Uterus (tissue), 4 donors: ENCODE results near the gene TMEM178B. TPM values are rescaled to one million over a fixed set of nuclear protein-coding genes. Genes with fewer than 3 reads are reported as not detected.
"Not testable (repeated sequence)": the region's sequence is repeated elsewhere in the genome, so short reads cannot be mapped to it uniquely, and the experiment has no call there.

Source experiments
- DNase-seq, 2 donors: peaks; one replicate each; pipeline ENCODE4 v3.0.0-alpha.2; 2019 to 2020
- H3K27ac ChIP-seq, 2 donors: fragments of 200-600 bp; sonication (generic); 1 replicate in 1 of 2; 2 replicates in 1 of 2; pipeline ENCODE4 v1.5.1; 2016 to 2018
- H3K27me3 ChIP-seq, 2 donors: fragments of 200-600 bp; sonication (generic); one replicate each; pipeline ENCODE4 v1.5.1; 2018 to 2019; ENCODE audit warnings: control low read depth in 1 of 2
- H3K36me3 ChIP-seq, 2 donors: fragments of 200-600 bp; sonication (generic); one replicate each; pipeline ENCODE4 v1.5.1; 2019; ENCODE audit warnings: control low read depth in 1 of 2
- H3K4me1 ChIP-seq, 2 donors: fragments of 200-600 bp; sonication (generic); one replicate each; pipeline ENCODE4 v1.5.1; 2018 to 2019; ENCODE audit warnings: control low read depth in 1 of 2
- H3K4me3 ChIP-seq, 2 donors: fragments of 200-600 bp; sonication (generic); 1 replicate in 1 of 2; 2 replicates in 1 of 2; pipeline ENCODE4 v1.5.1; 2018 to 2019; ENCODE audit warnings: mild to moderate bottlenecking in 1 of 2
- H3K9me3 ChIP-seq, 2 donors: fragments of 200-600 bp; sonication (generic); one replicate each; pipeline ENCODE4 v1.5.1; 2019; ENCODE audit warnings: control low read depth in 1 of 2
- CTCF ChIP-seq, 4 experiments: fragments of 200-600 bp in 2 of 4; fragments of 450-650 bp in 2 of 4; sonication (generic) in 2 of 4; IDR thresholded peaks; one replicate each; pipeline ENCODE4 v1.5.1; 2016 to 2019; ENCODE audit warnings: antibody characterized with exemption in 4 of 4, mild to moderate bottlenecking in 2 of 4, moderate library complexity in 1 of 4
- POLR2A ChIP-seq, 2 donors: fragments of 450-650 bp; IDR thresholded peaks; one replicate each; pipeline ENCODE4 v1.6.1; 2016; ENCODE audit warnings: antibody characterized with exemption in 2 of 2, mild to moderate bottlenecking in 1 of 2, moderate library complexity in 1 of 2
- intact Hi-C: fragments of 100-400 bp; cut with DNase I; formaldehyde crosslinking; loops from one replicate; pipeline ENCODE4 v1.15.1; 2023; ENCODE audit warnings: low total_unique reads
- total RNA-seq, 4 donors: library from RNA; depleted of rRNA in 3 of 4; stranded (reverse); fragments of >200 nt in 3 of 4; gene quantifications; one replicate each; pipeline versions ENCODE4 v1.1.0 to v1.2.4, GENCODE V29; 2014 to 2023
- donor health status: DM: yes; HTN: yes; CAD: no.

TMEM178B gene
- 1 to 10 TPM in 1 of 4 donors, under 1 TPM in 1, not detected in 2; 0.76 to 3.0 TPM for total RNA-seq

- no peak for DNase-seq
- H3K4me3 ChIP-seq = peak within 1 kb of the TSS; percentile 39 to 54
- intact Hi-C loops = no loop called here
- no peaks in the 10 kb centered on the region for H3K36me3 ChIP-seq
- peak within 1 kb of the TSS; percentile 39 to 45 for H3K27ac ChIP-seq
- H3K27me3 ChIP-seq = peaks cover 0 to 7% of the 10 kb centered on the region in 2 donors
- peaks cover 0 to 5% of the 10 kb centered on the region in 2 donors for H3K4me1 ChIP-seq
- no peak for TF ChIP-seq POLR2A (IDR thresholded peaks at IDR 0.05)
- no peaks in the 10 kb centered on the region for H3K9me3 ChIP-seq
These were observed at the start of gene TMEM178B for GRCh38 chr7:141073641-141074161. TSS of gene TMEM178B (plus strand) at chr7:141074064.

- H3K4me3 ChIP-seq = no peak overlapping the region
- no peaks in the 10 kb centered on the region for H3K9me3 ChIP-seq
- no peaks in the 10 kb centered on the region for H3K36me3 ChIP-seq
- H3K27ac ChIP-seq = no peak overlapping the region
- no peaks in the 10 kb centered on the region for H3K4me1 ChIP-seq
- no peak for DNase-seq
- TF ChIP-seq POLR2A (IDR thresholded peaks at IDR 0.05) = no peak
- no peak for TF ChIP-seq CTCF (IDR thresholded peaks at IDR 0.05)
- H3K27me3 ChIP-seq = no peaks in the 10 kb centered on the region
- intact Hi-C loops = no loop called here
These were observed 49.2 kb upstream of the TMEM178B start for GRCh38 chr7:141024668-141025067.

- Histone ChIP-seq H3K27ac (no peak overlapping the region), H3K36me3 (no peaks in the 10 kb centered on the region), H3K4me3 (no peak overlapping the region), H3K27me3 (no peaks in the 10 kb centered on the region), H3K4me1 (no peaks in the 10 kb centered on the region), H3K9me3 (no peaks in the 10 kb centered on the region)
- TF ChIP-seq CTCF (IDR thresholded peaks at IDR 0.05) (no peak), POLR2A (IDR thresholded peaks at IDR 0.05) (no peak)
- no peak for DNase-seq
- intact Hi-C loops = no loop called here
These were observed 46.8 kb upstream of the TMEM178B start for GRCh38 chr7:141027043-141027442.

GRCh38 chr7:141028767-141029166 is 45.1 kb upstream of the TMEM178B start:
- Histone ChIP-seq H3K27ac (no peak overlapping the region), H3K4me3 (no peak overlapping the region), H3K27me3 (no peaks in the 10 kb centered on the region), H3K4me1 (no peaks in the 10 kb centered on the region), H3K9me3 (no peaks in the 10 kb centered on the region), H3K36me3 (no peaks in the 10 kb centered on the region)
- TF ChIP-seq POLR2A (IDR thresholded peaks at IDR 0.05) (no peak), CTCF (IDR thresholded peaks at IDR 0.05) (no peak)
- no peak for DNase-seq
- intact Hi-C loops = no loop called here

- H3K4me3 ChIP-seq, H3K27ac ChIP-seq, H3K36me3 ChIP-seq, H3K4me1 ChIP-seq, DNase-seq, intact Hi-C loops, H3K27me3 ChIP-seq, H3K9me3 ChIP-seq: not testable (repeated sequence)
These were observed 41.1 kb upstream of the TMEM178B start for GRCh38 chr7:141032539-141033323.

- intact Hi-C loops, H3K4me1 ChIP-seq, H3K36me3 ChIP-seq, H3K9me3 ChIP-seq, H3K27ac ChIP-seq, H3K27me3 ChIP-seq, H3K4me3 ChIP-seq, DNase-seq: not testable (repeated sequence)
These were observed 35.8 kb upstream of the TMEM178B start for GRCh38 chr7:141038100-141038499.
